ENCODE measurements around the gene TNRC6B. TPM values are rescaled to one million over a fixed set of nuclear protein-coding genes. Genes with fewer than 3 reads are reported as not detected.
"Not testable (repeated sequence)": the region's sequence is repeated elsewhere in the genome, so short reads cannot be mapped to it uniquely, and the experiment has no call there.

The TNRC6B gene
- total RNA-seq, 2 donors from 2014 or later, result 128 to 140 TPM

GRCh38 chr22:40194656-40195055 is 16.9 kb downstream of the TNRC6B start:
- peak overlapping the region; percentile 90 for H3K27ac Mint-ChIP-seq

GRCh38 chr22:40196628-40197360 is 19.1 kb downstream of the TNRC6B start:
- ATAC-seq (peak; percentile 18), DNase-seq (no peak)
- no peak overlapping the region for H3K4me3 Mint-ChIP-seq
- H3K4me1 Mint-ChIP-seq, result peaks cover 51% of the 10 kb centered on the region
- no peaks in the 10 kb centered on the region for H3K9me3 ChIP-seq (ENCODE audit: control insufficient read depth, low read length, poor library complexity, severe bottlenecking)
- H3K27me3 Mint-ChIP-seq, result no peaks in the 10 kb centered on the region
- peak overlapping the region; percentile 93 for H3K27ac Mint-ChIP-seq
- H3K36me3 Mint-ChIP-seq (ENCODE audit: low read depth), result peaks cover 4% of the 10 kb centered on the region

More at GRCh38 chr22:40194656-40195055, 16.9 kb downstream of the TNRC6B start:
- DNase-seq (no peak), ATAC-seq (no peak)
- Mint-ChIP-seq H3K27me3 (no peaks in the 10 kb centered on the region), H3K4me1 (peaks cover 60% of the 10 kb centered on the region), H3K36me3 (ENCODE audit: low read depth) (peaks cover 9% of the 10 kb centered on the region), H3K4me3 (no peak overlapping the region)
- H3K9me3 ChIP-seq (ENCODE audit: control insufficient read depth, low read length, poor library complexity, severe bottlenecking), result no peaks in the 10 kb centered on the region

- H3K9me3 ChIP-seq (ENCODE audit: control insufficient read depth, low read length, poor library complexity, severe bottlenecking); DNase-seq; H3K27me3 Mint-ChIP-seq; H3K4me3 Mint-ChIP-seq; ATAC-seq; H3K36me3 Mint-ChIP-seq (ENCODE audit: low read depth): not testable (repeated sequence)
- Mint-ChIP-seq H3K4me1 (peaks cover 46% of the 10 kb centered on the region), H3K27ac (peak overlapping the region; percentile 93)
Observed at GRCh38 chr22:40197421-40197820, 19.7 kb downstream of the TNRC6B start.

- DNase-seq (no peak), ATAC-seq (no peak)
- Mint-ChIP-seq H3K4me3 (no peak overlapping the region), H3K27me3 (no peaks in the 10 kb centered on the region), H3K4me1 (peaks cover 46% of the 10 kb centered on the region), H3K27ac (peak overlapping the region; percentile 39), H3K36me3 (ENCODE audit: low read depth) (peaks cover 2% of the 10 kb centered on the region)
- no peaks in the 10 kb centered on the region for H3K9me3 ChIP-seq (ENCODE audit: control insufficient read depth, low read length, poor library complexity, severe bottlenecking)
Observed at GRCh38 chr22:40198733-40199132, 21.0 kb downstream of the TNRC6B start.

- H3K36me3 Mint-ChIP-seq (ENCODE audit: low read depth), result no peaks in the 10 kb centered on the region
- no peak overlapping the region for H3K4me3 Mint-ChIP-seq
- H3K4me1 Mint-ChIP-seq, result peaks cover 45% of the 10 kb centered on the region
- no peaks in the 10 kb centered on the region for H3K27me3 Mint-ChIP-seq
- no peak for DNase-seq
- peak overlapping the region; percentile 39 for H3K27ac Mint-ChIP-seq
- H3K9me3 ChIP-seq (ENCODE audit: control insufficient read depth, low read length, poor library complexity, severe bottlenecking), result no peaks in the 10 kb centered on the region
- ATAC-seq, result no peak
Observed at GRCh38 chr22:40199223-40199622, 21.5 kb downstream of the TNRC6B start.

GRCh38 chr22:40199852-40200251 is 22.1 kb downstream of the TNRC6B start:
- Mint-ChIP-seq H3K36me3 (ENCODE audit: low read depth) (no peaks in the 10 kb centered on the region), H3K27ac (no peak overlapping the region), H3K27me3 (no peaks in the 10 kb centered on the region), H3K4me3 (no peak overlapping the region), H3K4me1 (peaks cover 48% of the 10 kb centered on the region)
- ATAC-seq (no peak), DNase-seq (no peak)
- H3K9me3 ChIP-seq (ENCODE audit: control insufficient read depth, low read length, poor library complexity, severe bottlenecking), result no peaks in the 10 kb centered on the region

GRCh38 chr22:40200795-40201530 is 23.2 kb downstream of the TNRC6B start:
- no peak for ATAC-seq
- H3K27me3 Mint-ChIP-seq, result no peaks in the 10 kb centered on the region
- peak overlapping the region; percentile 96 for H3K27ac Mint-ChIP-seq
- no peak overlapping the region for H3K4me3 Mint-ChIP-seq
- H3K9me3 ChIP-seq (ENCODE audit: control insufficient read depth, low read length, poor library complexity, severe bottlenecking), result no peaks in the 10 kb centered on the region
- no peaks in the 10 kb centered on the region for H3K36me3 Mint-ChIP-seq (ENCODE audit: low read depth)
- peaks cover 47% of the 10 kb centered on the region for H3K4me1 Mint-ChIP-seq
- no peak for DNase-seq

- H3K36me3 Mint-ChIP-seq (ENCODE audit: low read depth), result no peaks in the 10 kb centered on the region
- no peak overlapping the region for H3K4me3 Mint-ChIP-seq
- no peaks in the 10 kb centered on the region for H3K9me3 ChIP-seq (ENCODE audit: control insufficient read depth, low read length, poor library complexity, severe bottlenecking)
- peak overlapping the region; percentile 96 for H3K27ac Mint-ChIP-seq
- DNase-seq, result no peak
- H3K4me1 Mint-ChIP-seq, result peaks cover 41% of the 10 kb centered on the region
- no peaks in the 10 kb centered on the region for H3K27me3 Mint-ChIP-seq
- no peak for ATAC-seq
Observed at GRCh38 chr22:40202225-40202944, 24.7 kb downstream of the TNRC6B start.

- Mint-ChIP-seq H3K4me3 (peak overlapping the region; percentile 77), H3K4me1 (peaks cover 45% of the 10 kb centered on the region)
- DNase-seq, result no peak
Observed at GRCh38 chr22:40203572-40203971, 25.8 kb downstream of the TNRC6B start.

GRCh38 chr22:40204321-40205116 is 26.8 kb downstream of the TNRC6B start:
- peaks cover 44% of the 10 kb centered on the region for H3K4me1 Mint-ChIP-seq
- ATAC-seq (no peak), DNase-seq (no peak)
- H3K4me3 Mint-ChIP-seq, result no peak overlapping the region
- peak overlapping the region; percentile 96 for H3K27ac Mint-ChIP-seq
- H3K27me3 Mint-ChIP-seq, result no peaks in the 10 kb centered on the region
- H3K9me3 ChIP-seq (ENCODE audit: control insufficient read depth, low read length, poor library complexity, severe bottlenecking), result no peaks in the 10 kb centered on the region
- no peaks in the 10 kb centered on the region for H3K36me3 Mint-ChIP-seq (ENCODE audit: low read depth)

More at GRCh38 chr22:40203572-40203971, 25.8 kb downstream of the TNRC6B start:
- H3K27me3 Mint-ChIP-seq, result no peaks in the 10 kb centered on the region
- peak; percentile 98 for ATAC-seq
- H3K36me3 Mint-ChIP-seq (ENCODE audit: low read depth), result no peaks in the 10 kb centered on the region
- peak overlapping the region; percentile 96 for H3K27ac Mint-ChIP-seq
- H3K9me3 ChIP-seq (ENCODE audit: control insufficient read depth, low read length, poor library complexity, severe bottlenecking), result no peaks in the 10 kb centered on the region

GRCh38 chr22:40206561-40206960 is 28.8 kb downstream of the TNRC6B start:
- Mint-ChIP-seq H3K4me1 (peaks cover 54% of the 10 kb centered on the region), H3K27ac (no peak overlapping the region), H3K27me3 (no peaks in the 10 kb centered on the region), H3K4me3 (no peak overlapping the region), H3K36me3 (ENCODE audit: low read depth) (no peaks in the 10 kb centered on the region)
- H3K9me3 ChIP-seq (ENCODE audit: control insufficient read depth, low read length, poor library complexity, severe bottlenecking), result no peaks in the 10 kb centered on the region
- no peak for DNase-seq
- ATAC-seq, result no peak

- no peaks in the 10 kb centered on the region for H3K27me3 Mint-ChIP-seq
- H3K4me1 Mint-ChIP-seq, result peaks cover 63% of the 10 kb centered on the region
- DNase-seq (no peak), ATAC-seq (peak; percentile 55)
- H3K27ac Mint-ChIP-seq, result peak overlapping the region; percentile 92
- H3K36me3 Mint-ChIP-seq (ENCODE audit: low read depth), result peaks cover under 1% of the 10 kb centered on the region
- H3K9me3 ChIP-seq (ENCODE audit: control insufficient read depth, low read length, poor library complexity, severe bottlenecking), result no peaks in the 10 kb centered on the region
- no peak overlapping the region for H3K4me3 Mint-ChIP-seq
Observed at GRCh38 chr22:40210818-40211217, 33.1 kb downstream of the TNRC6B start.
